ENCODE results near the gene LCN15.

DNA sequence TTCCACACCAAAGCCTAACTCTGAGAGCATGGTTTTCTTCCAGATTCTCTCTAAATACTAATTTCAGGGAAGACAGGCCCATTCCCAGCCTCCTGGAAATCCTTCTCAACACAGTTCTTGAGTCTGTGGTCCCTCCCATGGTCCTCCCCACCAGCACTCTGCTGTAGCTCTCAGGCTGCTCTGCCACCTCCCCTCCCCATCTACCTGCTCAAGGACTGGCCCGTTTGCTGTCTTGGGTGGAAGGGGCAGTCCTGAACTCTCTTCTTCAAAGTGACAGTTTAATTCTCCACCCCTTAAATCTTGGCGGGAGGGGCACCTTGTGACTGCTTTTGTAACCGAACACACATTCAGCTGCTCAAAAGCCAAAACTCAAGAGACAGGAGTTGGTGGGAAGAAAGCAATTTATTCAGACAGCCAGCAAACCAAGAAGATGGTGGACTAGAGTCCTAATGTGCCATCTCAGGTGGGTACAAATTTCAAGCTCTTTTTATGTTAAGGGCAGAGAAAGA is 7.6 kb upstream of the LCN15 start:
- TF ChIP-seq, protein P1, sequence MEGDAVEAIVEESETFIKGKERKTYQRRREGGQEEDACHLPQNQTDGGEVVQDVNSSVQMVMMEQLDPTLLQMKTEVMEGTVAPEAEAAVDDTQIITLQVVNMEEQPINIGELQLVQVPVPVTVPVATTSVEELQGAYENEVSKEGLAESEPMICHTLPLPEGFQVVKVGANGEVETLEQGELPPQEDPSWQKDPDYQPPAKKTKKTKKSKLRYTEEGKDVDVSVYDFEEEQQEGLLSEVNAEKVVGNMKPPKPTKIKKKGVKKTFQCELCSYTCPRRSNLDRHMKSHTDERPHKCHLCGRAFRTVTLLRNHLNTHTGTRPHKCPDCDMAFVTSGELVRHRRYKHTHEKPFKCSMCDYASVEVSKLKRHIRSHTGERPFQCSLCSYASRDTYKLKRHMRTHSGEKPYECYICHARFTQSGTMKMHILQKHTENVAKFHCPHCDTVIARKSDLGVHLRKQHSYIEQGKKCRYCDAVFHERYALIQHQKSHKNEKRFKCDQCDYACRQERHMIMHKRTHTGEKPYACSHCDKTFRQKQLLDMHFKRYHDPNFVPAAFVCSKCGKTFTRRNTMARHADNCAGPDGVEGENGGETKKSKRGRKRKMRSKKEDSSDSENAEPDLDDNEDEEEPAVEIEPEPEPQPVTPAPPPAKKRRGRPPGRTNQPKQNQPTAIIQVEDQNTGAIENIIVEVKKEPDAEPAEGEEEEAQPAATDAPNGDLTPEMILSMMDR (conservative IDR thresholded peaks at IDR 0.05; ENCODE audit: low read depth, low read length), result no peak
- TF ChIP-seq EZH2 (IDR thresholded peaks at IDR 0.05; ENCODE audit: low read length, unreplicated experiment), result no peak

Data from PC-3 (cell line).